Urinary bladder (tissue), 4 donors: ENCODE measurements around the gene RCOR2. TPM values are rescaled to one million over a fixed set of nuclear protein-coding genes. Genes with fewer than 3 reads are reported as not detected.

Experiments
- DNase-seq: peaks from one replicate; pipeline ENCODE4 v3.0.0-alpha.2; 2015; ENCODE audit errors: extremely low spot score
- H3K27ac ChIP-seq: one replicate; pipeline ENCODE4 v1.5.1; 2013; ENCODE audit warnings: low read depth, mild to moderate bottlenecking, moderate library complexity
- H3K36me3 ChIP-seq: one replicate; pipeline ENCODE4 v1.6.1; 2013; ENCODE audit warnings: mild to moderate bottlenecking, moderate library complexity; ENCODE audit not compliant: insufficient read depth
- H3K4me1 ChIP-seq: one replicate; pipeline ENCODE4 v1.6.1; 2013; ENCODE audit warnings: mild to moderate bottlenecking, moderate library complexity; ENCODE audit not compliant: insufficient read depth
- H3K4me3 ChIP-seq: one replicate; pipeline ENCODE4 v1.5.1; 2013; ENCODE audit warnings: low read depth, low read length
- WGBS: extraction: QIAGEN DNeasy Blood & Tissue Kit; methylation state at CpG from one replicate; pipeline ENCODE4 v1.1.7; 2013; 5-methylcytosine and 5-hydroxymethylcytosine counted together
- polyA plus RNA-seq: library from polyadenylated mRNA; stranded (reverse); fragments of 200-250 nt; gene quantifications from one replicate; pipeline ENCODE4 v1.2.3, GENCODE V29; 2013
- total RNA-seq: library from RNA; depleted of rRNA; stranded (reverse); fragments of >200 nt; gene quantifications from one replicate; pipeline ENCODE4 v1.2.3, GENCODE V29; 2014
- donor health status: healthy with polysubstance abuse.
- donor health status: healthy.

Gene RCOR2
- total and polyA plus RNA-seq, 2 donors, result 1.9 to 2.0 TPM

- 50% methylated on average over 6 of the region's 6 CpGs for WGBS
- H3K4me1 ChIP-seq, result no peaks in the 10 kb centered on the region
Measured at GRCh38 chr11:63887386-63887999, 29.5 kb downstream of the RCOR2 start.

DNA sequence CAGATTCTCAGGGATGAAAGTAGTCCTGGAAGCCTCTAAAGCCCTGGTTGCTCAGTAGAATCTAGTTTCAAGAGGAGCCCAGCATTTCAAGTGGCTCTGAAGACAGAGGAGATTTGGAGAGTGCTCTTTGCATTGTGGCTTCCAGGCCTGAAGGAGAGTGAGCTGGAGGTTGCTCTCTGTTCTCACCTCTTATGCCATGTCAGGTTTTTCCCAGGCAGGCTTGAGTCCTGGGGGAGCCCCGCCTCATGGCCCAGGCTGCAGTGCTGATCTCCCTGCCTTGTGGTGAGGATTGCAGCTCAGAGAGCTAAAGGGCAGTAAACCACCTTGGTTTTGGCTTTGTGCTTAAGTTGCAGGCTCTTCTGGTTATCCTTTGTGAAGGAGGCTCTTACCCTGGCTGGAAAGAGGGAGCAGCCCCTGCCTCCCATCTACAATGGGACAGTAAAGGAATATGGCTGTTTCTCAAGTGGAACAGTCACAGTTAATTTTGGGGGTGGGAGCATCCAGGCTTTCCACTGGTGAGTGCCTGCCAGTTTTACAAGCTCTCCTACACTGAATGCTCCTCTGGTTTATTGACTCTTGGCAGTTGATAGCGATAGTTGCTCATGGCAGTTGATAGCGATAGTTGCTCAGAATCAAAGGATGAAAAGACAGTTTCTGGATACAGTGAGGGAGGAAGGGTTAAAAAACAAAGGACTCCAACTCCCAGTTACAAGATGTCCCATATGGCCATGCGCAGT, 32.6 kb downstream of the RCOR2 start:
- Histone ChIP-seq H3K4me1 (no peaks in the 10 kb centered on the region), H3K36me3 (no peaks in the 10 kb centered on the region), H3K27ac (no peak overlapping the region), H3K4me3 (no peak overlapping the region)
- WGBS, result 82% methylated on average over 4 of the region's 4 CpGs
- no peak for DNase-seq

More at GRCh38 chr11:63887386-63887999, 29.5 kb downstream of the RCOR2 start:
- no peak overlapping the region for H3K4me3 ChIP-seq
- H3K36me3 ChIP-seq, result no peaks in the 10 kb centered on the region
- no peak for DNase-seq
- no peak overlapping the region for H3K27ac ChIP-seq

GRCh38 chr11:63883791-63884190, 33.2 kb downstream of the RCOR2 start:
- no peaks in the 10 kb centered on the region for H3K36me3 ChIP-seq
- H3K4me1 ChIP-seq, result no peaks in the 10 kb centered on the region
- no peak overlapping the region for H3K4me3 ChIP-seq
- no peak overlapping the region for H3K27ac ChIP-seq
- WGBS, result 84% methylated on average over 6 of the region's 6 CpGs
- no peak for DNase-seq

GRCh38 chr11:63882555-63883242, 34.3 kb downstream of the RCOR2 start:
- 82% methylated on average over 7 of the region's 7 CpGs for WGBS
- no peak for DNase-seq
- H3K36me3 ChIP-seq, result no peaks in the 10 kb centered on the region
- no peak overlapping the region for H3K4me3 ChIP-seq
- H3K27ac ChIP-seq, result no peak overlapping the region
- no peaks in the 10 kb centered on the region for H3K4me1 ChIP-seq

DNA sequence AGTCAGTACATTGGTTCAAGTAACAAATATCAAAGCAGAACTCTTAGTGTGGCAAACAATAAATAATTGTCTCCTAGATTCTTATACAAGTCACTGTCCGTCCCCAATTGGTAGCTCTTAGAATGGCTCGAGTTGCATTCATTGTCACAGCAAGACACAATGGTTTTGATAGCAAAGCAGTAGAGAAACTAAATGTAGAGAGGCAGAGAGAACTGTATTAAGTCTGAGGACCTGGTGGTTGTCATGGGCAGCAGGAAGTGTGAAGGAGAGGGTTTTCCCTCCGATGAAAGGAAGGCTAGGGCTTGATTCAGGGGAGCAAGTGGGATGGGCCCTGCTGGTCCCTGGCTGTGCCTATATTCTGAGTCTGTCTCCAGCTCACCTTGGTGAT, 36.6 kb downstream of the RCOR2 start:
- WGBS, result 38% methylated on average over 3 of the region's 3 CpGs
- no peak for DNase-seq
- Histone ChIP-seq H3K27ac (no peak overlapping the region), H3K4me1 (no peaks in the 10 kb centered on the region), H3K4me3 (no peak overlapping the region), H3K36me3 (no peaks in the 10 kb centered on the region)

GRCh38 chr11:63879598-63880402, 37.2 kb downstream of the RCOR2 start:
- no peak overlapping the region for H3K4me3 ChIP-seq
- no peaks in the 10 kb centered on the region for H3K36me3 ChIP-seq
- H3K27ac ChIP-seq, result no peak overlapping the region
- DNase-seq, result no peak
- 27% methylated on average over 2 of the region's 2 CpGs for WGBS
- no peaks in the 10 kb centered on the region for H3K4me1 ChIP-seq

DNA sequence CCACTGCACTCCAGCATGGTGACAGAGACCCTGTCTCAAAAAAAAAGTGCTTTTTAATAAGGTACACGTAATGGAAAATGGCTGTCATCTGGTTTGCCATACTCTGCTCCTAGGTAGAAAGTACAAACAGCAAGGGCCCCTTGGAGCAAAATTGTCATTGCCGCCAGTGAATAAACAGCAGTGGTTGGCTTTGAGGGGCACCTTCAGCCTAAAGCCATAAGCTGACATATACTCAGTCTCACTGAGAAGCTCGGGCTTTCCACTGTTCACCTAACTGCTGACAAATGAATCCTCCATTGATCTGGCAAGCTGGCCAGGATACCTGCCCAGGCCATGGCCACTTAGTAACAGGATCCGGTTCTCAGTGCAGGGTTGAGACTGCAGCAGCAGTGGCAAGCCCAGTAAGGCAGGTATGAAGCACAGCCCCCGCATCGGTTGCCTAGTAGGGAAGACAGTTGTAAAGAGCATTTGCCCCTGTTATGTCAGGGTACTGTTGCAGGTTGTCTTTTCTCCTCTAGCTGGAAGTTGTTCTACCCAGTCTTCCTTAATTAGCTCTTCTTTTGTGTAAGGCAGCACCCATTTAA, 39.2 kb downstream of the RCOR2 start:
- 89% methylated on average over 6 of the region's 6 CpGs for WGBS
- no peak overlapping the region for H3K27ac ChIP-seq
- no peaks in the 10 kb centered on the region for H3K36me3 ChIP-seq
- no peaks in the 10 kb centered on the region for H3K4me1 ChIP-seq
- H3K4me3 ChIP-seq, result no peak overlapping the region
- DNase-seq, result no peak

GRCh38 chr11:63876616-63877015, 40.3 kb downstream of the RCOR2 start:
- H3K27ac ChIP-seq, result no peak overlapping the region
- no peak overlapping the region for H3K4me3 ChIP-seq
- no peaks in the 10 kb centered on the region for H3K36me3 ChIP-seq
- H3K4me1 ChIP-seq, result no peaks in the 10 kb centered on the region
- DNase-seq, result no peak
- 80% methylated on average over 6 of the region's 6 CpGs for WGBS

- no peaks in the 10 kb centered on the region for H3K4me1 ChIP-seq
- no peak for DNase-seq
- no peaks in the 10 kb centered on the region for H3K36me3 ChIP-seq
- H3K4me3 ChIP-seq, result no peak overlapping the region
- WGBS, result 59% methylated on average over 8 of the region's 8 CpGs
- no peak overlapping the region for H3K27ac ChIP-seq
Measured at GRCh38 chr11:63875506-63876065, 41.4 kb downstream of the RCOR2 start.

GRCh38 chr11:63874511-63874910, 42.5 kb downstream of the RCOR2 start:
- Histone ChIP-seq H3K4me1 (no peaks in the 10 kb centered on the region), H3K4me3 (no peak overlapping the region), H3K27ac (no peak overlapping the region), H3K36me3 (no peaks in the 10 kb centered on the region)
- WGBS, result 38% methylated on average over 6 of the region's 6 CpGs
- DNase-seq, result no peak

GRCh38 chr11:63873311-63873710, 43.7 kb downstream of the RCOR2 start:
- Histone ChIP-seq H3K36me3 (no peaks in the 10 kb centered on the region), H3K4me1 (no peaks in the 10 kb centered on the region), H3K4me3 (no peak overlapping the region), H3K27ac (no peak overlapping the region)
- DNase-seq, result no peak
- WGBS, result 64% methylated on average over 5 of the region's 5 CpGs

DNA sequence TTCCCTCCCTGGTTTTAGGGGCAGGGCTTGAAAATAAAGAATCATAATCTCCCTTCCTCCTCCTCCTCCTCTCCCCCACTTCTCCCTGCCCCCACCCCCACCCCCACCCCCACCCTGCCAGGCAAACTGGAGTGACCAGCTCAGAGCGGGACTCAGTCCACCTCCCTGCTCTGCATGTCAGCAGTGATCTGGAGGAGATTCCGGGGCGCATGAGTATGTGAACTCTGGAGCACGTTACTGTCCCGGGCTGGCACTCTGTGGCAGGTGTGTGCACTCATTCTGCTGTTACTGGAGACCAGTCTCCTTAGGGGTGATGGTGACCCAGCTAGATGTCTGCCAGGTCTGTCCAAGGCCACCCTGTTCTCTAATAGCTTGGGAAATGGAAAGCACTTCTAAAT, 44.2 kb downstream of the RCOR2 start:
- WGBS, result 41% methylated on average over 5 of the region's 5 CpGs
- no peak for DNase-seq
- no peaks in the 10 kb centered on the region for H3K36me3 ChIP-seq
- no peak overlapping the region for H3K27ac ChIP-seq
- H3K4me3 ChIP-seq, result no peak overlapping the region
- H3K4me1 ChIP-seq, result no peaks in the 10 kb centered on the region
